HG02798 (cell line): ENCODE measurements around the gene TMEM270.

Experiments used
- ATAC-seq: cut with Tn5 transposase; IDR thresholded peaks from one replicate; pipeline ENCODE4 v1.9.1; 2021; ENCODE audit warnings: mild to moderate bottlenecking; ENCODE audit not compliant: unreplicated experiment, poor library complexity

The TMEM270 gene

GRCh38 chr7:73901823-73902597, 41.1 kb downstream of the TMEM270 start:
- no peak for ATAC-seq

- ATAC-seq = no peak
Observed at GRCh38 chr7:73903321-73904218, 42.6 kb downstream of the TMEM270 start.

- no peak for ATAC-seq
Observed at GRCh38 chr7:73904219-73905137, 43.5 kb downstream of the TMEM270 start.

DNA sequence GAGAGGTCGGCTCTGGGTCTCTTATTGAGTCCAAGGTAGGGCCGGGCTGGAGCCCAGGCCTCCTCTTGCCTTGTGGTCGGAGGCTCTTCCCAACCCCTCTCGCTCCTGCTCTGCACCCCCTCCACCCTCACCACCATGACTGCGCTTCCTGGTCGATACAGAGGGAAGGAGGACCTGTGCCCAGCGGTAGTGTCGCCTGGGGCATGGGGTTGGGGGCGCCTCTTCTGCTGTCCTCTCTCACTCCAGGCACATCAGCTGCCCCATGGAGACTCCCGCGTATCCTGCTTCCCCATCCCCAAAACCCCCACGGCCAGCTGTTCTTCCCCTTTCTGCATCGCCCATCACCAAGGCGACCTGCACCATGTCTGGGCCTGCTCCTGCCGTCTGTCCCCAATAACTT, 44.4 kb downstream of the TMEM270 start:
- no peak for ATAC-seq

GRCh38 chr7:73906874-73907273, 45.9 kb downstream of the TMEM270 start:
- ATAC-seq = no peak

- ATAC-seq = no peak
Observed at GRCh38 chr7:73907554-73908122, 46.7 kb downstream of the TMEM270 start.

GRCh38 chr7:73908123-73908611, 47.2 kb downstream of the TMEM270 start:
- ATAC-seq = no peak

DNA sequence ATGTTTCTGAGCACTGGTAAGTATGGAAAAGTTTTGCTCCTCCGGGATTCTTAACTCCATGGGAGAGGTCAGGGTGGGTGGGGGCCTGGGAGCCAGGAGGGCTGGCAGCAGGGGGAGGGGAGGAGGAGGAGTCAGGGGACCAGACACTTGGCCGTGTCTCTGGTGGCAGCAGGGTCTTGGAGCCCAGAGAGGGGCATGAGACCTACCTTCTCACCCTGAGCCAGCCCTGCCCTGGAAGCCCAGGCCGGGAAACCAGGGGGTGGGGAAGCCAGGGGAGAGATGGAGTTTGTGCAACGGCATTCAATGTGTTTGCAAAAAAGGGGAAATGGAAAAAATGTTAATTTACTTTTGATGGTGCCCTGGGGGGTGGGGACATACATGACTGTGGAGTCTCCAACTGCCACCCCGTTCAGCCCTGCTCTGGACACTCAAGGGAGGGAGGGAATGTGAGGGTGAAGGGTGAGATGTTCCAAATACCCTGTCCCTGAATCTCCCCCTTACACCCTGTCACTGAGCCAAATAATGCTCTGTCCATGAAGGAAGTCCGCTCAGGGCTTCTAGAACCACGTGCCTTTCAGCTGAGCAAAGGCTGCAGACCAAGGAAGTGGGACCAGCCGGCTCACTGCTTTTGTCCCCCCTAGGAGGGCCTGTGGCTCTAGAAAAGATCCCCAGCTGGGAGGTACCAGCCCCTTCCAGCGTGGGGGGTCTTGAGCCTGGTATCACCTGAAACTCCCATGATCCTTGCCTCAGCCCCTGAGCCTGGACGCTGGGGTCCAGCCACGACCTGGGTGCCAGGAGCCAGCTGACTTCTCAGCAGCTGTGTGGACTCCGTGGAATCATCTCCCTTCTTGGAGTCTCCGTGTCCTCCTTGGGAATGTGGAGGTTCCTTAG, 48.3 kb downstream of the TMEM270 start:
- ATAC-seq = no peak

GRCh38 chr7:73909996-73910395, 49.0 kb downstream of the TMEM270 start:
- no peak for ATAC-seq

DNA sequence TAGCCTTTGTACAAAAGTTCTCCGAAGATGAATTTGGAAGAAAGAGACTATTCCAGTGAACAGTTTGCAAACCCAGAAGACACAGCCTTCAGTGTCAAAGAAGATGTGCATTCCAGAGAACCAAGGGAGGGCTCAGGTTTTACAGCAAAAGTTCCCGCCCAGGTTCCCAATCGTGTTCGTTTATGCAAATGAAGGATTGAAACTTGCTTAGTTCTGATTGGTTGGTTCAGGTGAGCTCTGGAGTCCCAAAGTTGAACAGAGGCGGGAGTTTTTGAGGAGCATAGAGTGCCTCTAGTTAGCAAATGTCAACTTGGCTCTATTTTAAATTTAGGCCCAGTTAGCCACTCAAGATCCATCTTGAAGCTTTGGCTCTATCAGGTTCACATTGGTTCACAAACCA, 51.3 kb downstream of the TMEM270 start:
- ATAC-seq = no peak
